Stimulated activated CD8-positive, alpha-beta memory T cell treated with anti-CD3 and anti-CD28 coated beads, Interleukin-15, amount 100 ng/mL, for 24 hours (primary cell): ENCODE results near the gene DDAH1.

Experiments
- DNase-seq: peaks from one replicate; pipeline ENCODE4 v3.0.0-alpha.2; 2020; ENCODE audit warnings: low read depth

Gene DDAH1

DNA sequence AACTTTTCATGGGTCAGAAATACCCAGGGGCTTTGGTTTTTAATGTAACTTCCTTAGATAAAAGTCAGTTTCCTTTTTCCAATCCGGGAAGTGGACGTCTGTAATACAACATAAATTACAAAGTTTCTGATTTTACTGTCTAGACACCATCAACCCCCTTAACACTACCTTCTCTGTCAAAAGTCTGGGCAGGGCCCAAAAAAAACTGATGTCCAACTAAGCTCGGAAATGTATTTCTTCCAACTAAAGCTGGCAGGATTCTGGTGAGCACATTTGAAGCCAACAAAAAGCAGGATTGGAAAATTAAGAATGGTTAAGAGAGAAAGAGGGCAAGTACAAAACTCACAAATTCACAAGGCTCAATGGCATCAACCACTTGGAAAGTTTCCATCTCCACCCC is 24.3 kb downstream of the DDAH1 start:
- no peak for DNase-seq

DNA sequence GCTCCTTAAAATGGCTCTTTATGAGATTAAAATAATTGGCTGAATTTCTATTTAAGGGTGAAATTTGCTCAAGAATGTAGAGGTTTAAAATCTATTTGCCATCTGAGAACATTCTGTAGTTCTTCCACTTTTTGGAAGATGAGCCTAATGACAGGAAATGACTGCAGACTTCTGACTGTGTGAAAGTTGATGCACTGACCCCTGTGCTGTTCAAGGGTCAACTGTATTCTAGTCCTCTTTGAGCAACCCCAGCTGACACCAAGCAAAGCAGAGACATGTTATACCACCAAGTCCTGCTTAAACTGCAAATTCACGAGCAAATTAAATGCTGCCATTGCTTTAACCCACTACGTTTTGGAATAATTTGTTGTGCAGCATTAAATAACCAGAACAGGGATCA is 26.6 kb downstream of the DDAH1 start:
- DNase-seq = no peak

DNA sequence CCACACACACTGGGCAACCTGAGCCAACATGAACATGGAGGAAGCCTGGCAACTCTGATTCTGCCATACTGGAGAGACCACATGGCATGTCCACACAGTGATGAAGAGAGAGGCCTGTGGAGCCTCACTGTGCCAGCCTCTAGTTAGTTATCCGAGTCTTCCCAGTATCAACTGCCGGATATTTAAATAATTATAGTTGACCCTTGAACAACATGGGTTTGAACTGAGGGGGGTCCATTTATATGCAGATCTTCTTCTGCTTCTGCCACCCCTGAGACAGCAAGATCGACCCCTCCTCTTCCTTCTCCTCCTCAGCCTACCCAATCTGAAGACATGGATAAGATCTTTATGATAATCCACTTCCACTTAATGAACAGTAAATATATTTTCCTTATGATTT is 27.8 kb downstream of the DDAH1 start:
- DNase-seq = no peak

DNA sequence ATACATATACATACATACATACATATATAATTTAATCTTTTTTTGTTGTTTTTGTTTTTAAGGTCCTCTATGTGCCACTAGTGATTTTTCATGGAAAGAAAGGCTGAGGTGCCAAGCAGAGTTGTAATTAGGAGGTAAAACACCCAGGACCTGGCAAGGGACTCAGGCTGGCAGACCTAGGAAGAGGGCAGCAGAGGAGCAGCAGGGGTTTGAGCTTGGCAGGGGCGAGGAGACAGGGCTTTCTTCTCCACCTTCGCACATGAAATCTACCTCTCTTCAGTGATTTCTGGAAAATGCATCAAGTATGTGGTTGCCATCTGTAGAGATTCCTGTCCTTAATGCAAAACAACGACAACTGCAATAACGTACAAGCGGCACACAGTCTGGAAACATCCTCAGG is 31.9 kb downstream of the DDAH1 start:
- DNase-seq = no peak

DNA sequence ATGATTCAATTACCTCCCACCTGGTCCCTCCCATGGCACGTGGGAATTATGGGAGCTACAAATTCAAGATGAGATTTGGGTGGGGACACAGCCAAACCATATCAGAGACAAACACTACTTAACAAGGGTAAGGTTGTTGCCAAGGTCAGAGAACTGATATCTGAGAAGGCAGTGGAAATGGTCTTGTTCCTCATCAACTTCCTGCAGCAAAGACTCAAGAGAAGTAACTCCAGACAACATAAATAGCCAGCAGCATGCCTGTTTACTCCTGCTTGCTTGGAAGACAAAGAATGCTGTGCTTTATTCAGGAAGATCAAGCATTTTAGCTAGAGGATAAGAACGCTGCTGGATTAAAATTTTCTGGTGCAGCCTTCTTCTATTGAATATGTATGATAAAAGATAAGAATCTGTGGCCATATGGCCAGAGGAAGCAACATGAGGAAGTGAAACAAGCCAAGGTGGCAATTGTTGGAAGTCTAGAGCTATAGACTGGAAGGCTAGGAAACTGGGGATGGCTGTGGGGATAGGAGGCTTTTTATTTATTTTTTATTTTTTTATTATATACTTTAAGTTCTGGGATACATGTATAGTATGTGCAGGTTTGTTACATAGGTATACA is 36.4 kb downstream of the DDAH1 start:
- no peak for DNase-seq

DNA sequence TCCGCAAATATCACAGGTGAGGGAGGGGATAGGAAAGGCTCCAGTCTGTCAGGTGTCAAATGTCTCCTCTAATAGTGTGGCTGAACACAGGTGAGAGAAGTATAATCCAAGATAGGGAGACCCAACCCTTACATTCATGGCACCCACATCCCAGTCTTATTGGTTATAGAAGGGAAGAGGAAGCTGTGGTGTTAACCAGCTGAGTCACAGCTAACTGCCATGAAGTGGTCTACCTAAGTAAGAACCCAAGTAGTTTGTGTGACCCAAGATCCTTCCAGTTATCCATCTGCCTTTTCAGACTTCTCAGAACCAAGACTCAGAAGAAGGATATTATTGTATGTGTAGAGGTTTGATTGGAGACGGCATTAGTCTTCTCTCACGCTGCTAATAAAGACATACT is 37.1 kb downstream of the DDAH1 start:
- DNase-seq = no peak

DNA sequence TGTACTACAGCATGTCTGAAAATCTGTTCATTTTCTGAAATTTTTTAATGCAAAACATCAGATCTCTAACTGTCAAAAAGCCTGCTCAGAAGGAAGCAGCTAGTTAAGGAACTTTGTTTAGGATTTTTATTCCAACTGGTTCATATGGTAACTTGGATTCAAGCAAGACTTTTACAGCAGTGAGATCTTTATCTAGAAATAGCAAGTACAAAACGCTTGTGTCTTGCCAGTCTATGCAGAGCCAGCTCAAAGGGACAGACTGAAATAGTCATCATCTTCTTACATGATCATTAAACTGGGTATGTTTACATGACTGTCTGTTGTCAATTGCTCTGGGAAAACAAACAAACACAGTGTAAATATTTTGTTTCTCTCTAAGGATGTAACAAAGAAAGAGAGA is 37.6 kb downstream of the DDAH1 start:
- no peak for DNase-seq

DNA sequence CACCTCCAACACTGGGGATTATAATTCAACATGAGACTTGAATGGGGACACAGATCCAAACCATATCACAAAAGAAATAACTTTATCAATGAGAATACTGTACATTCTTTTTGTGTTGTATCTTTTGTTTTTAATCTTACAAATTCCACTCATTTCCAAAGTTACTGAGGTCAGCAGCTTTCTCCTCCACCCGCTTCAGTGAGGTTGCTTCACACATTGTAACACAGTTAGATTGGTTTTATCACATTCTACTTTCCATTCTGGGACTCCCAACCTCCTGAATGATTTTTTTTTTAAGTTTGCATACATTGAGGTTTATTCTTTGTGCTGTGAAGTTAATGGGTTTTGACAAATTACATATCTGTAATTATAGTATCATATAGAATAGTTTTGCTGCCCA is 43.8 kb downstream of the DDAH1 start:
- no peak for DNase-seq

DNA sequence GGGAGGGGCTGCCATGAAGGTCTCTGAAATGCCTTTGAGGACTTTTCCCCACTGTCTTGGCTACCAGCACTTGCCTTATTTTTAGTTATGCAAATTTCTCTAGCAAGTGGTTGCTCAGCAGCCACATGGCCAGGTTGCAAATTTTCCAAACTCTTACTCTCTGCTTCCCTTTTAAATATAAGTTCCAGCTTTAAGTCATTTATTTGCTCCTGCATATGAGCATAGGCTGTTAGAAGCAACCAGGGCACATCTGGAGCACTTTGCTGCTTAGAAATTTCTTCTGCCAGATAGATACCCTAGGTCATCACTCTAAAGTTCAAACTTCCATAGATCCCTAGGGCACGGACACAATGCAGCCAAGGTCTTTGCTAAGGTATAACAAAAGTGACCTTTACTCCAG is 44.8 kb downstream of the DDAH1 start:
- DNase-seq = no peak

DNA sequence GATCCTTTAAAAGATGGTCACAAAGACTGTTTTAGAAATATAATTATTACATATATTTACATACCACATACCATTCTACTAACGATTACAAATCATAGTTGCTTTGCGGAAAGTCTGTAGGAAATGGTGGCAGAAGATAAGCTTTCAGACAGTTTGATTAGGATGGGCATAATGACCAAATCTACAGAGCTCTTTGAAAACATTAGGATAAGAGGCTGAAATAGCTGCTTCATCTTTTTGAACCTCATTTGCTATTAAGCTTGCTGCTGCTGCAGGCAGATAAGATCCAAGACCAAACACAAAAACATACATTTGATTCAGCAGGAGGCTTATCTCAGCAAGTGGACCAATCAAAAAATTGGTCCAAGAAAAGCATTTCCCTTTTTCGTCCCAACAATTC is 47.1 kb downstream of the DDAH1 start:
- DNase-seq = no peak

DNA sequence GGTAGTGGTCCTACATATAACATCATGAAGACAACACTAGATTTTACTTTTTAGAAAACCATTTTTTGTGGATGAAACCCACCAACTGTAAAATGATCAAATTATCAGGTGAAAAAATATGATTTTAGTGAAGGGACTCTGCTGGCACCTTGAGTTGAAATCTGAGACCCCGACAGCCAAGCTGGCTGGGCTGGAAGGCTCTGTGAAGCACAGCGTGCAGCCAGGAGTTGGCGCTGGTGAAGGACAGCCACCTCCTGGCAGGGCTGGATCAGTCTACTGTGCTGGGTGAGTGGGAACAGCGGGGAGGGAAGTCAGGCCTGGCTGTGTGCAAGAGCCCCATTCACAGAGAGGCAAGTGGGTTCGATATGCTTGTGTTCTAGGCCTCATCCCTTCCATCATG is 47.9 kb downstream of the DDAH1 start:
- no peak for DNase-seq

DNA sequence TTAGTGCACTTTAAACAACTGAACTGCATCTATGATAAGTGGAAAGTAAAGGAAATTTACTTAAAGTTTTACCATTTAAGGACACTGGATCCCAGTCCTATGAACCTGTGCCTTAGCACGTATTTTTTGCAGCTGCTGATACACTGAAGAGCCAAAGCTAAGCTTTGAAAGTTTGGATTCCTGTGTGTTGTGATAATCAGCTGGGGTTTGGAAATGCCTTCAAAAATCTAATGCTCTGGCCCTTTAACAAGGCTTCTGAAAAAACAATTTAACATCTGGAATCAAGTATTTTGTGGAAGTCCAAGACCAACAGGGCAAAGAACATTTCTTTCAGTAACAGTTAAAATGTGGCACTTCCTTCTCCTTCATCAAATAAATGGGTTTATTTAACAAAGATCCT is 51.8 kb downstream of the DDAH1 start:
- DNase-seq = no peak

DNA sequence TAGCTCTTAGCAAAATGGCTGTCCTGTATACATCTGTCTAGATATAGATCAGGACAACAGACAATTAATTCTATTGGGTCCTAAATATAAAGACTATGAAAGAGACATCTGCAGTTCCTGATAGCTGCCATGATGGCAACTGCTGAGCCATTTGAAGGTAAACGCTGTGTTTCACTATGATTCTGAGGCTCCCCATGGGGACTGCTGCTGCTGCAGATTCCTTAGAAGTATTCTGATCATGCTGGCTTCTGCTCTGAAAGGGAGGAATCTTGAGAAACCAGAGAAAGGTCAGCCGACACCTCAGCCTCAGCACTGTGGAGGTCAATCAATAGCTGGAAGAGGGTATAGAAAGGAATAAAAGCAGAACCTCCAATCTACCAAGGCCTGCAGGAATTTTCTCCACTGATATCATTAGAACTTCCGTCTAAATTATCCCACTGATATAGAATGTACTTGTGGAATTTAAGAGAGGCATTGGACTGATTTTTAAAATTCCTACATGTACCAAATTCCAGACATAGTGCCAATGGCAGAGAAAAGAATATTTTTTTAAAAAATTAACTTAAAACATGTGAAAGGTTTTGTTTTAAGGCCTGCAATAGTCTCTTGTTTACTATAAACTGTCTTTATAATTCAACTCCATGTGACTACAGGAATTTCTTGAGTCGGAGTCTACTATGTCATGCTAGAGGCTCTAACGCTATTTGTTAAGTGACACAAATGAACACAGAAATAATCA is 53.2 kb downstream of the DDAH1 start:
- no peak for DNase-seq

DNA sequence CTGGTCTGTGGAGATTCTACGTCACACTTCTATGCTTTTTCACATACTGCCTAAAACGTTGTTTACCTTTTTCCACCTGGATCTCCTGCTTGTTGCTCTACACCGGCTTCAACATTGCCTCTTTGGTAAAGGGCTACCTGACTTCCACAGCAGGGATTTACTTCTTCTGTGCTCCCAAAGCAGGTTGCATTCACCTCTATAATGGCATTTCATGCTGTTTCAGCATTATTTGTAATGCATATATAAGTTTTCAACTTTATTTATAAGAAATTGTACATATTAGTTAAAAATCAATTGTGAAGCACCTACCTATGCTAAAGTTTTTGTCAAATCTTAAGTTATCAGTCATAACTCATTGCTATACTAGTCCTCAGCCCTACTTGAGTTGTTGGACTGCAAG is 55.4 kb downstream of the DDAH1 start:
- no peak for DNase-seq

DNA sequence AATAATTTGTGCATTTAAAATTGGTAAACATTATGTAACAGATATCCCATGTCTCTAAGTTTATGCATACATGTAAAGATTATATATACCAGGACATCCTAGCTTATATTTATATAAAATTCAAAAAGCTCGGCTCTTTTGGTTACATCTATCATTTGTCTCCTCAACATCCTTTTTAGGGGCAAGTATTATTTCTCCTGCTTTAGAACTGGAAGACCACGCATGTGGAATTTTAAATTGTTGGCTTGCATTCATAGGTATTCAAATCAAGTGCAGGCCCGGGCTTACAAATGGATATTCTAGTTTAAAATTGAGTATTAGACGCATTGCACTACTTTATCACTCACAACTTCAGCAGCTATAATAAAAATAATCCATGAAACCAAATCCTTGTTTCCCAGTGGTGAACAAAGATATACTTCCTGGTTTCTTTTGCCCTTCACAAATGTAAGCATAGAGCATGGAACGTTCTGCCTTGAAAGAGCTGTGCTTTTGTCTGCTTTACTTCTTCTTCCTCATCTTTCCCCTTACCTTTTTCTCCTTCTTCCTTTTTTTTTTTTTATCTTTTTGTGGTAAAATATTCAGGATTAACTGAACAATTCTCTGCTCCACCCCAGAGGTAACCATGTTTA is 57.1 kb downstream of the DDAH1 start:
- DNase-seq = no peak

DNA sequence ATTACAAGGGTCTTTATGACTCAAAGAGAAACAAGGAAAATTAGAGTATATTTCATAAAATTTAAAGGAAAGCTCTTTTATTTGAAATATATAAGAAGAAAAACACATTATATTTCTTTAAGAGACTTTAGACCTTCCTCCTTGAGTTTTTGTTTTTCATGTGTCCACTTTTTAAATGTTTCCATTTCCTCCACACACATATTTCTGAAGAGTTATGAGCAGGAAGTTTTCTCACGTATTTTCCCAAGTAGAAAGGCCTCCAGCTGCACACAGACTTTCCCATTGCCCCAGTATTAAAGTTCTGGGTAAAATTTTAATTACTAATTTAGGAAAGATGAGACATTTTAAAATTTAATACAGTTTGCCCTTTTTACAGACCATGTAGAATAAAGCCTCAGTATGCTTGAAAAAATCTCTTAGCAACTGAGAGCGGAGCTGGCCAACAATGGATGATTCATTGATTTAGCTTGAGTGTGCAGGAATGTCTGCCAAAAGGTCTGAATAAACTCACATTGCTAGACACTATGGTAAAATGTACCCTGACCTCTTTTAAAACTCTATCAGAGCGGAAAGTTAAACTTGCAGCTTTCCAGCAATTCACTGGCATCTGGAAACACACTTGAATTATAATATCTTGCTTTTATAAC is 57.9 kb downstream of the DDAH1 start:
- DNase-seq = no peak

DNA sequence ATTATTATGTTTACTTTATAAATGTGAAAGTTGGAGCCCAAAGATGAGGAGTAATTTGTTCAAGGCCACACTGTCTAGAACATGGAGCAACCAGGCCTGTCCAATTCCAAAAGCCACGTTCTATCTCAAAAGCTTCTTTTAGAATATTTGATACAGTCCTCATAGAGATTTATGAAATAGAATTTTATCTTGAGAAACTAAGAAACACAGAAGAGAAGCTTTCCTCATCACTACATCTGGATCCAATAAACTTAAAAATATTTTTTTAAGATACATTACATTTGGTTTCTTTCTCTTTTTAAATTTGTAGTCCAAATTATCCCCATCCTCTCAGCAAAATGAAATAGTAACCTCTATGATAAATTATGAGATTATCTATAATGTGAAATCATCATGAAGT is 58.9 kb downstream of the DDAH1 start:
- no peak for DNase-seq

DNA sequence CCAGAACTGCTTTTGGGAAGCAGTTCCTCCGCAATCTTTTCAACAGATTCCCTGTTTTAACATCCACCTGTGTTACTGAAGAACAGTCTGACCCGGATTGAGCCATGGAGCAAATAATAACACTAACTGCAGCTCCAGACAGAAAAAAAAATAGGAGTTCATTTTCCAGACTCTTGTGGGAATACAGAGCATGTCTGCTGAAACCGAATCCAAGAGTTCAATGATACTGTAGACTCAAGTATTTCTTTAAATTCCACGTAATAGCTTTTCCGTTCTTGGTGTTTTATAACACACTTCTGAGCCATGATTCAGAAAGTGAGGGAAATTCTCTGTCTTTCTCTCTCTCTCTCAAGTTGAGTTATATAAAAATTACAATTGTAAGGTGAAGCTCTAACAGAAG is 60.6 kb downstream of the DDAH1 start:
- DNase-seq = no peak

DNA sequence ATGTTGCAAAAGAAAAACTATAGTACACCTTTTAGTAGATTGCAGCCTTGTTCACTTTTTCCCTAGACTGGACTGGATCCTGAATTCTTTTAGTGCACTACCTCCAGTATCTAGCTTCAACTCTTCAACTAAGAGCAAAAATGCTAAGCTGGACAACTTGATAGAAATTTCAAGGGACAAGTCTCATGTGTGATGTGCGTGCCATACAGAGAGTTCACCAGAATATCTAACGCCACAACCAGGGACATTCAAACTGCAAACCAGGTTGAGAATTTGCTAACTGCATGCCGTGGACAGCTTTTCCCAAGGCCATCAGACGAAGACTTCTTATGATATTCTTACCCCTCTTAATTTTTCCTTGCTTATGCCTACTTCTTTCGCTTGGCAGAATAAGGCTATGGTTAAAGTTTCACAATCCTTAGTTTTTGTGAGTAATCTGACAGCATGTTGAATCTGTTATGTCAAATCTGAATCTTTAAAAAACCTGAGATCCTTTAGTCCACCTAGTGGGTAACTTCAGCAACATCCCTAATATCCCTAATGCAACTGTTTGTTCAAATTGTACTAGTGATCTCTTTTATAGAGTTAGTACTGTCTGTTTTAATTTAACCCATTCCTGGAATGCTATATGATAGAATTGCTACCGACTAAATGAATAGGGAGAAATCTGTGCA is 66.4 kb downstream of the DDAH1 start:
- no peak for DNase-seq

DNA sequence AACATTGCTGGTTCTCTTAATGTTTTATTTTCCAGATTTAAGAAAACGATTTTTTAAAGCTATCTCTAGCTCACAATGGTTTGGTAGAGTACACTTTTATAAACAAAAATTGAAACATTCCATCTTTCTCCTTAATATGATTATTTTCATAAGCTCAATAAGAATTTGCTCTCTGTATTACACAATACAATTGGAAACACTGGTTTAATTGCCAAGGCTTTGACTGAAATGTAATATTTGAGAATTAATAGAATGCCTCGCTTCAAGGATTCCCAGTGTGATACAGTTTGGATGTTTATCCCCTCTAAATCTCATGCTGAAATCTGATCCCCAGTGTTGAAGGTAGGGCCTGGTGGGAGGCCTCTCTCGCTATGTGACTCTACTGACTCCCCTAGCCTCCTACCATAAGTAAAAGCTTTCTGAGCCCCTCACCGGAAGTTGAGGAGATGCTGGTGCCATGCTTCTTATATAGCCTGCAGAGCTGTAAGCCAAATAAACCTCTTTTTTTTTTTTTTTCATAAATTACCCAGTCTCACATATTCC is 67.4 kb downstream of the DDAH1 start:
- no peak for DNase-seq

DNA sequence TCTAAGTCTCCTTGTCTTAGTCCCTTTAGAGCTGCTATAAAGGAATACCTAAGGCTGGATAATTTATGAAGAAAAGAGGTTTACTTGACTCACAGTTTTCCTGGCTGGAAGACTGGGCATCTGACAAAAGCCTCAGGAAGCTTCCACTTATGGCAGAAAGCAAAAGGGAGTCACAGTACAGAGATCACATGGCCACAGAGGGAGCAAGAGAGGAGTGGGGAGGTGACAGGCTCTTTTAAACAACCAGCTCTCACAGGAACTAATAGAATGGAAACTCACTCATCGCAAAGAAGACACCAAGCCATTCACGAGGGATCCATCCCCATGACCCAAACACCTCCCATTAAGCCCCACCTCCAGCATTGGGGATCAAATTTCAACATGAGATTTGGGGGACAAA is 68.8 kb downstream of the DDAH1 start:
- DNase-seq = no peak

DNA sequence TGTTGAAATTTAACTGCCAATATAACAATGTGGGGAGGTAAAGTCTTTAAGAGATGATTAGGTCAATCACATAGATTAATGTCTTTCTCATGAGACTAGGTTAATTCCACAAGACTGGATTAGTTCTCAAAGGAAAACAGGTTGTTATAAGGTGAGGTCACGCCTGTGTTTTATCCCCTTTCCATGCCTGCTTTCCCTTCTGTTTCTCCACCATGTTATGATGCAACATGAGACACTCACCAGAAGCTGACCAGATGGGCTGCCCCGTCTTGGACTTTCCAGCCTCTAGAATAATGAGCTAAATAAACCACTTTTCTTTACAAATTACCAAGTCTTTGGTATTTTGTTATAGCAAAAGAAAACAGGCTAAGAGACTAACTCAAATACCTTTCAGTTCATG is 70.8 kb downstream of the DDAH1 start:
- no peak for DNase-seq
